SU-DHL-6 (cell line): ENCODE data around the gene PWP1.

Source experiments
- H2AFZ ChIP-seq: fragments of 200-600 bp; sonication (generic); 2 replicates; pipeline ENCODE4 v1.6.1; 2014; ENCODE audit warnings: low read depth, mild to moderate bottlenecking, moderate library complexity, mixed read lengths, antibody characterized with exemption, low read length; ENCODE audit not compliant: severe bottlenecking
- H3F3A ChIP-seq: fragments of 200-600 bp; shearing (Covaris generic); 2 replicates; pipeline ENCODE4 v1.6.0; 2016; ENCODE audit warnings: antibody characterized with exemption, mild to moderate bottlenecking; ENCODE audit not compliant: insufficient read depth
- H3K27ac ChIP-seq: fragments of 200-600 bp; sonication (generic); 2 replicates; pipeline ENCODE4 v1.5.1; 2016; ENCODE audit warnings: low read depth, mild to moderate bottlenecking, low read length, moderate library complexity, mixed read lengths
- H3K27me3 ChIP-seq: fragments of 200-600 bp; sonication (generic), shearing (Covaris generic); 2 replicates; pipeline ENCODE4 v1.6.0; 2014; ENCODE audit warnings: mild to moderate bottlenecking, low read length
- H3K36me3 ChIP-seq: fragments of 200-600 bp; sonication (generic); 2 replicates; pipeline ENCODE4 v1.6.1; 2014; ENCODE audit warnings: mild to moderate bottlenecking, low read length, mixed read lengths
- H3K4me2 ChIP-seq: fragments of 300-600, 200-600 bp; shearing (Covaris generic), sonication (generic); 2 replicates; pipeline ENCODE4 v1.6.0; 2014; ENCODE audit warnings: low read length, low read depth, mild to moderate bottlenecking; ENCODE audit not compliant: poor library complexity, severe bottlenecking
- H3K4me3 ChIP-seq: fragments of 200-600 bp; sonication (generic); 2 replicates; pipeline ENCODE4 v1.5.1; 2014; ENCODE audit warnings: antibody characterized with exemption, low read length, mild to moderate bottlenecking, mixed read lengths; ENCODE audit not compliant: insufficient read depth, poor library complexity, severe bottlenecking
- H3K79me2 ChIP-seq: fragments of 200-600 bp; sonication (generic); 2 replicates; pipeline ENCODE4 v1.6.1; 2014; ENCODE audit warnings: mild to moderate bottlenecking, low read length, moderate library complexity; ENCODE audit not compliant: insufficient read depth
- H3K9ac ChIP-seq: fragments of 200-600 bp; sonication (generic); 2 replicates; pipeline ENCODE4 v1.7.0; 2014; ENCODE audit warnings: mild to moderate bottlenecking, low read length
- H3K9me2 ChIP-seq: fragments of 200-600 bp; sonication (generic); replicated peaks from 2 replicates; pipeline ENCODE4 v1.6.1; 2014; ENCODE audit warnings: low read length; ENCODE audit not compliant: insufficient read depth
- H3K9me3 ChIP-seq: fragments of 200-600 bp; sonication (generic); 2 replicates; pipeline ENCODE4 v1.6.1; 2014; ENCODE audit warnings: low read length, mixed read lengths; ENCODE audit not compliant: insufficient read depth
- H4K20me1 ChIP-seq: fragments of 200-600 bp; sonication (generic); 2 replicates; pipeline ENCODE4 v1.6.1; 2014; ENCODE audit warnings: low read depth, mild to moderate bottlenecking, antibody characterized with exemption, low read length, moderate library complexity, mixed read lengths
- CTCF ChIP-seq: fragments of 200-600 bp; sonication (generic); IDR thresholded peaks from one replicate; pipeline ENCODE4 v1.5.1; 2017; ENCODE audit warnings: antibody characterized with exemption, mild to moderate bottlenecking, low read length, moderate library complexity; ENCODE audit not compliant: insufficient read depth, poor library complexity, severe bottlenecking
- EZH2phosphoT487 ChIP-seq: fragments of 200-600 bp; sonication (generic), shearing (Covaris generic); conservative IDR thresholded peaks from 2 replicates; pipeline ENCODE4 v1.6.1; 2018; ENCODE audit warnings: mild to moderate bottlenecking, antibody characterized with exemption, low read length, moderate library complexity, mixed read lengths

The PWP1 gene

DNA sequence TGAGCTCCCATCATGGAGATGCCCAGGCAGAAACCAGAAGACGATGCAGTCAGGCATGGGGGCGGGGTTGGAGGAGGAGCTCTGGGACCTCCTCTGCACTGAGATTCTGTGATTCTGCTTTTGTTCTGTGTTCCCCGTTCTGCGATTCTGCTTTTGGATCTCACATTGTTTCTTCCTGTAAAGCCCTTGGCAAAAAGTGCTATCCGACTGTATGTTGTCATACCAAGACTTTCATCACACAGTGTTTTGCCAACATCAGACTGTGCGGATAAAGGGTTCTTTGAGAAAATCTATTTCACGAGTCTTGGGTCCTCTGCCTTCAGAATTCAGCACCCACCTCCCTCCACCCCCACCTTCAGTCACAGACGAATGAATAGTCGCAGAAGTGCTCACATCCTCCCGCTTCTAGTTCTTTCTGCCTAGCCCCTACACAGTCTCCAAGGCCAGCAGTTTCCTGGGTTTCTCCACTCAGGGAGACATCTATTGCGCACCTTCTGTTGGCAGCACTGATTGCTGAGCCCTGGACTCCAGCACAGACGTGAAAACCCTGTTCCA lies 24.7 kb upstream of the PWP1 start:
- no peak for TF ChIP-seq EZH2phosphoT487
- no peak for TF ChIP-seq CTCF

GRCh38 chr12:107661830-107662229 lies 23.8 kb upstream of the PWP1 start:
- H3K79me2 ChIP-seq = no peaks in the 10 kb centered on the region
- H3K4me3 ChIP-seq = no peak overlapping the region
- TF ChIP-seq EZH2phosphoT487 = no peak
- TF ChIP-seq CTCF = no peak
- H3K27ac ChIP-seq = no peak overlapping the region
- H4K20me1 ChIP-seq = no peaks in the 10 kb centered on the region
- H3K36me3 ChIP-seq = no peaks in the 10 kb centered on the region
- H3K9me3 ChIP-seq = no peaks in the 10 kb centered on the region
- no peak overlapping the region for H2AFZ ChIP-seq
- no peaks in the 10 kb centered on the region for H3F3A ChIP-seq
- no peak overlapping the region for H3K4me2 ChIP-seq
- H3K27me3 ChIP-seq = no peaks in the 10 kb centered on the region
- H3K9ac ChIP-seq = no peak overlapping the region
- no peaks in the 10 kb centered on the region for H3K9me2 ChIP-seq

More for the DNA sequence above, 24.7 kb upstream of the PWP1 start:
- Histone ChIP-seq H3K79me2 (no peaks in the 10 kb centered on the region), H3F3A (no peaks in the 10 kb centered on the region), H3K4me3 (no peak overlapping the region), H3K27ac (no peak overlapping the region), H4K20me1 (no peaks in the 10 kb centered on the region), H3K9ac (no peak overlapping the region), H3K27me3 (no peaks in the 10 kb centered on the region), H2AFZ (no peak overlapping the region), H3K9me3 (no peaks in the 10 kb centered on the region), H3K4me2 (no peak overlapping the region), H3K9me2 (no peaks in the 10 kb centered on the region), H3K36me3 (no peaks in the 10 kb centered on the region)

DNA sequence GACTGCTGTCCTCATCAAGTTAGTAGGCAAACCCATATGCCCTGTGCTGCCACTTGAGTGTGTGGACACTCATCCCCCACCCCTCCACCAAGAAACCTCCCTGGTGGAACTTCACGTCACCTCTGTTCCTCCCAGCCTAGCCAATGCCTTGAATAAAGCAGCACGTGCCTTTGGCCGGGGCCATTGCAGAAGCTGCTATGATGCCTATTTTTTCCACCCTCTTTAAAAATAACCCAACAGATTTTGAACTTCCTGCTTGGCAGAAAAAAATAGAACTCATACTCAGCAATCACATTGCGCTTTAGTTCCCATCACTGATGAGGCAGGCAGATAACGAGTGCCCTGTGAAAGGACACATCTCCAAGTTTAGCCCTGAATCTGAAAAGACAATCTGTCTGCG lies 23.1 kb upstream of the PWP1 start:
- no peak overlapping the region for H3K4me3 ChIP-seq
- no peaks in the 10 kb centered on the region for H3K79me2 ChIP-seq
- no peak overlapping the region for H3K4me2 ChIP-seq
- H3K9ac ChIP-seq = no peak overlapping the region
- H3F3A ChIP-seq = no peaks in the 10 kb centered on the region
- no peak overlapping the region for H3K27ac ChIP-seq
- no peaks in the 10 kb centered on the region for H3K27me3 ChIP-seq
- H3K9me3 ChIP-seq = no peaks in the 10 kb centered on the region
- no peaks in the 10 kb centered on the region for H4K20me1 ChIP-seq
- no peaks in the 10 kb centered on the region for H3K36me3 ChIP-seq
- TF ChIP-seq EZH2phosphoT487 = no peak
- no peak for TF ChIP-seq CTCF
- no peaks in the 10 kb centered on the region for H3K9me2 ChIP-seq
- no peak overlapping the region for H2AFZ ChIP-seq
